Stimulated activated CD8-positive, alpha-beta memory T cell treated with anti-CD3 and anti-CD28 coated beads, Interleukin-2, amount 100 ng/mL, for 48 hours (primary cell): ENCODE data around the gene TRPM1.
"Not testable (repeated sequence)": the region's sequence is repeated elsewhere in the genome, so short reads cannot be mapped to it uniquely, and the experiment has no call there.

Experiments
- DNase-seq, 2 donors: peaks; one replicate each; pipeline ENCODE4 v3.0.0-alpha.2; 2020; ENCODE audit warnings: low read depth in 2 of 2

The TRPM1 gene

DNA sequence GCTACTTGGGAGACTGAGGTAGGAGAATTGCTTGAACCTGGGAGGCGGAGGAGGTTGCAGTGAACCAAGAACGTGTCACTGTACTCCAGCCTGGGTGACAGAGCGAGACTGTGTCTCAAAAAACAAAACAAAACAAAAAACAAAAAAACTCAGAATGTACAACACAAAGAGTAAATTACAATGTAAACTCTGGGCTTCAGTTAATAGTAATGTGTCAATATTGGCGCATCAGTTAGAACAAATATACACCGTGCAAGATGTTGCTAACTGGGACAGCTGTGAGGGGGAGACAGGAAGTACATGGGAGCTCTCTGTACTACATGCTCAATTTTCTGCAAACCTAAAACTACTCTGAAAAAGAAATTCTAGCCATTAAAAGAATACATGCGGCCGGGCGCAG, 23.5 kb upstream of the TRPM1 start:
- DNase-seq, result no peak

DNA sequence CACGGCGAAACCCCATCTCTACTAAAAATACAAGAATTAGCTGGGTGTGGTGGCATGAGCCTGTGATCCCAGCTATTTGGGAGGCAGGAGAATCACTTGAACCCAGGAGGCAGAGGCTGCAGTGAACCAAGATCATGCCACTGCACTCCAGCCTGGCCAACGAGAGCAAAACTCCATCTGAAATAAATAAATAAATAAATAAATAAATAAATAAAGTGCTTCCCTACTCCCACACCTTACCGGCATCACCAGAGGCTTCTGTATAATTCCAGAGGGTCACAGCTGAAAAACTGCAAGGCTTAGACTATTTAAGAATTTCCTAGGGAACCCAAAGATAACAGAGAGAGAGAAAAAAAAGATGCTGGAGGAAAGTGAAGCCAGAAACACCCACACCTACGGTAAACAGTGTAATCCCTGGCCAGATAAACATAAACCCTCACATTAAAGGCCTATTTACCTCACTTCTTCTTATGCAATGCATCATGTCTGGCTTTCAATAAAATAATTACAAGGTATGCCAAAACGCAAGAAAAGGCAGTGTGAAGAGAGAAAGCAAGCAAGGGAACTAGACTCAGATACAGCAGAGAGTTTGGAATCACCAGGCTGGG, 15.0 kb upstream of the TRPM1 start:
- DNase-seq, result no peak

DNA sequence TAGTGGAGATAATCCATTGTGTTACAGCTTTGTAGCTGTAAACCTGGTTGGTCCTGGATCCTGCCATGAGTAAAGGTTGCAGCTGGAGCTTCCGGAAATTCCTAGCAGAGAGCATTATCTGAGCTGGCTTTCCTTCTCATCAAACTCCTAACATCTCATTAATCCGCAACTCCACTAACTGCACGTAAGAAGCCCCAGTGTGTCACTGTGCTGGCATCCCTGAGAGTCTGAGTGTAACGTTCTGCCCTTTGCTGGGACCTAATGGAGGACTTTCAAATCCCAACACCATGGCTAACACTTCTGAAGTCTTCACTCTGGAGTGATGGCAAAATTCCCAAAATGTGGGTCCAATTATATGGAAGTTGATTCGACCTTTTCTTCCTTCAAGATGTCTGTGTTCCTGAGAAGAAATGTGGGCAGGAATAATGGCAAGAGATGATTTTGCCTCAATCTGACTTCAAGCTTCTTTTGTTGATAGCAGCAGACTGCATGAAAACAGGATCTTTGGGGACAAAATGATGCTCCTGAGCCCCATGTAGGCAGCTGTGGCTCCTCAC, 9.6 kb upstream of the TRPM1 start:
- DNase-seq, result no peak

DNA sequence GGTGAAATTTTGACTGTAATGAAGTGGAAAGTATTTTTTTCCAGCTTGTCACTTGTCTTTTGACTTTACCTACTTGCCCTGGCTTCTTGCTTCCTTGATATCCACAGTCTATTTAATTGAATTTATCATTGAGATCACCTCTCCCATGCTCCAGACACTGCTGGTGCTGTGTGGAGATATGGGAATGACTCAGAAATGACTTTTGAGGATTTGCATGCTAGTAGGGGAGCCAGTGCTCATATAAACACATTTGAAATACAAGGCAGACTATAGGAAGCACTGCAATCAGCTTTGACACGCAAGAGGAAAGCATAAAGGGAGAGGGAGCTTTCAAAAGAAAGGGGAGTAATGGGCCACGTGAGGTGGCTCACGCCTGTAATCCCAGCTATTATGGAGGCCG, 7.3 kb upstream of the TRPM1 start:
- no peak for DNase-seq

DNA sequence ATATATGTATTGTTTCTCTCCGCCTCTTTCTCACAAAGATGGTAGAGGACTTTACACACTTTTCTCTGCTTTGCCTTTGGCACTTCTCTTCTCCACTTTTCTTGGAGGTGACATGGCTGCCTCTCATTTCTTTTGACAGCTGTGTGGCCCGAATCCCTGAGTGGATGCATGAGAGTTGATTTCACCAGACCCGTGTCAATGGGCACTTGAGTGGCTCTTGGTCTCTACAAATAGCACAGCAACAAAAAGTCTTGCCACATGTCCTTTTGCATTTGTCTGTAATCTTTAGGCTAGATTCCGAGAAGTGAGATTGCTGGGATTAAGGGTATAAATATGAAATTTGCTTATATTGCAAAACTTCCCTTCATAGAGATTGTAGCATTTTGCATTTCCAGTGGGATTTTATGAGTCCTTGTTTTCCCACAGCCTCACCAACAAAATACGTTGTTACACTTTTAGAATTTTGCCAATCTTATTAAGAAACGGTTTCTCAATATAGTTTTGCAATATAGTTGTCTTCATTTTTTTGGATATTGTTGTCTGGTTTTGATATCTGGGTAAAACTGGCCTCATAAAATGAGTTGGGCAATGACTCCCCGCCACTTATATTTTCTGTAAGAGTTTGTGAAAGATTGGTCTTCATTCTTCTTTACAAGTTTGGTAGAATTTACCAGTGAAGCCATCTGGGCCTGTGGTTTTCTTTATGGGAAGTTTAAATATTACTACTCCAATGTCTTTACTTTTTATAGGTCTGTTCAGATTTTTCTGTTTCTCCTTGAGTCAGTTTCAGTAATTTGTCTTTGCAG, 5.2 kb upstream of the TRPM1 start:
- no peak for DNase-seq

DNA sequence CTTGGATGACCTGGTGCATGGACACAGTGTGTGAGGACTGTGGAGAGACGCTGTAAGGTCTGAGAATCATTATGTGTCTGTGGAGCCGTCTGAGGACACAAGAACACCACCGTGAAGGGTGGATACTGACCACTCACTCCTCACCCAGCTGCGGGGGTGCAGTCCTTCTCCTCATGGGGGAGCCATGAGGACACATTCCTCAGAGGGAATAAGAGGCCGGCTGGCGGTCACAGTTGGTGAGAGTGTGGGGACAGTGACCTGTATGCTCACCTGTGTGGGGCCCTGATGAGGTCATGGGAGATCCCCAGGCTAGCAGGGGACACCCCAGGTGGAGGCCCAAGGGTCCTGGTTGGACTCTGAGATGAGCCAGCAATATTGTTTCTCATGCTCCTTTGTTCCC, 2.5 kb upstream of the TRPM1 start:
- DNase-seq, result no peak

DNA sequence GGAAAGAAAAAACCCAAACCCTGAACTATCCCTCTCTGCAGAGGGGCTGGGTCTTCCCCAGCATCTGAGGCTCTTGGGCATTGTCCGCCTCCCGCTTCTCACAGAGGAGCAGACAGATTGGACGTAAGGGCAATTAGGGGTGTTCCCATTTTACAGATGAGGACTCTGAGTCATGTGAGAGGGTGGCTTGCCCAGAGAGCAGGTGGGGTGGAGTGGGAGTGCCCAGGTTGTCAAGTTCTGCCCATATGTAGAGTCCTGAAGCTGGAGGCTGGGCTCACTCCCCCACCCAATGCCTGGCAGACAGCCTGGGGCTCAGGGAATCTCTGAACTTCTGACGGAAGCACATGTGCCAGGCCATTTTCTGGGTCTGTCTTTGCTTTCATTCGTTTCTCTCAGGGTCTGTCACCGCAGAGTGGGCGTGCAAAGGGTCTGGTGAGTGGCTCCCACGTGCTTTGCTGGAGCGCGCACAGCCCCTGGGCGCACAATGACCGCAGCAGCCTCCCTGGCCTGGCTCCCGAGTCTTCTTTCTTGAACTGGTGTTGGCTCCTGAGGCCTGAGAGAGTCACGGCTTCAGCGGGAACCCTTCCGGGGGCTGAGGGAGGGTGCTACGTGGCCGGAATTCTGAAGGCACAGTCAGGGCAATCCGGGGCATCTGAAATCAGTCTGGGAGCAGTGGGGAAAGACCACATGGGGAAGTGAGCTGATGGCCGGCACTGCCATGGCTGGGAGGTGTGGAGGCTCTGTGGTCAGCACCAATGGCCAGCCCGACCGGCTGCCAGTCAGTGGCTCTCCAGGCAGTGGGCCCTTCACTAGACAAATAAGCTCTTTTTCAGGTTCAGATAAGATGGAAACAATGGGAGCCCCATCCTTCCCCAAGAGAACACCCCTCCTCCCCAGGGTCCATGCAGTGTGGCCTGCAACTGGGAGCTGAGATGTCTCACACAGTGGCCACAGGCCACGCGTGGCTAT, 1.1 kb upstream of the TRPM1 start:
- no peak for DNase-seq

DNA sequence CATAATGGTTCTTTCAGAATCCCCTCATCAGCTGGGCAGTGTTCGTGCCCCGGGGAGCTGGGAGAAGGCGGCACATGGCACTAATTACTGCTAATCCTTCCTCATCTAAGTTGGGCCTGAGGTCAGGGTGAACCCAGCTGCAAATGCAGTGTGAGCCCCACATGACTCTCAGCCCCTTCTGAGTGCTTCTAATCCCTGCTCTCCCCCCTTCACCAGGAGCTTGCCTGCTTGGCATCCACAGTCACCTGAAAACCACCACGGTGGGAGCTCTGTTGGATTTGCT, 455 bp upstream of the TRPM1 start:
- no peak for DNase-seq

DNA sequence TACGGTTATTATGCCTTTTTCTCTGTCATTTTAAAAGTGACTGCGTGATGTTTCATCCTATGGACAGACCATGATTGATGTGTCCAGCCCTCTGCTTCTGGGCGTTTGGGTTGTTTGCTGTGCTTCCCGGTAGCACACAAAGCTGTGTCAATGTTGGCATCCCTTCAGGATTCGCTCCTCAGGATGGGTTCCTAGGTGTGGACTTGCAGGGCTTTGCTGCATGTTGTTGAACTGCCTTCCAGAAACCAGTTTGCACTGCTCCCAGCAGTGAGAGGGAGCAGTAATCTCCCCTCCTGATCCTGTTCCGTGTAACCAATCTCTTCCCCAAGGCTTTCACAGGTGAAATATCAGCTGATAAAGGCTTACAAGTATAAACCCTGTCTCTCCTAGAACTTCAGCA, 787 bp downstream of the TRPM1 start:
- DNase-seq, result no peak

DNA sequence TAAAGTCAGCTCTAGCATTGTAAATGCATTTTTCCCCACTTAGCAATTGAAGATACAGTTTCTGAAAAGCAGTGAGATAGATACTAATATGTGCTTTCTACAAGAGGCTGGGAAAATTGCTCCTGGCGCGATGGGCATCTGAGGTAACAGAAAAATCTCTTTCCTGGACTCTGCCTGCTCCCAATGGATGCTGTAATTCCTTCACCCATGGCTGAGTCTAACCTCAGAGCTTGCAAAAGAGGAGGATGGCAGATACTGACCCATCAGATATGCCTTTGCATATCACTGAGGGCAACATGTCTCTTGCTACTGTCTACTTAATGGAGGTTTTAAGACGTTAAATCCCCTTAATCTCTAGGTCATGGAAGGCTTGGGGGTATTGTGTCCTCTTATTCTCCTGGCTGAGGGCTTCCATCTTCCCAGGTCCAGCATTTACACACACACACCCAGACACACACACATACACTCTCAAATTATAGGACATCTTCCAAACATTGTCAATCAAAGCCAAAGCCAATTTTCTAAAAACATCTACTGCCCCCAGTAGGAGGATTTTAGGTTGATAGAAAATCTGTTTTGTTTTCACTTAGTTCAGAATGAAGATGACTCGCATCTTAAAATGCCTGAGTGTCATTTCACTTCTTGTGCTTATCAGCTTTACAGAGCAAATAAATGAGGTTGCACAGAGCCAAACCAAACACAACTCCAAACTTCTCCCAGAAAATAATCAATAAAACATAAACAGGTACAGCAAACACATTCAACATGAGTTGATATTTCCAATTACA, 2.4 kb downstream of the TRPM1 start:
- DNase-seq, result no peak

DNA sequence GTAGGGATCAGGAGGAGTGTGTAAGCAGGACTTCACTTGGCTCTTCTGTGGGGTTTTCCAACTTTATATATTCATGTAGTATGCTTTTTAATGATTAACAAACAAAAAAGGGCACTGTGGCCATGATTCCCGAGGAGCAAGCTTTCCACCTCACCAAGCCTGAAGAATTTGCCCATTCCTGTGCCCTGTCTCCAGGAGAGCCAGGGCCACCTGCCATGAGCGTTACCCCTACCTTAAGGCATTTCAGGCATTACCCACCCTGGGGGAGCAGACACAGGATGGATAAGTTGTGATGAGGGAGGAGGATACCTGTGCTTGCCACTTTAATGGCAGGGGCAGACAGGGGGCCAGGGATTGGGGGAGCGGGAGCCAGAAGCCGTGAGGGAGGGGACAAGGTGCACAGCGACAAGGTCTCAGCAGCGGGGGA, 3.0 kb downstream of the TRPM1 start:
- no peak for DNase-seq

DNA sequence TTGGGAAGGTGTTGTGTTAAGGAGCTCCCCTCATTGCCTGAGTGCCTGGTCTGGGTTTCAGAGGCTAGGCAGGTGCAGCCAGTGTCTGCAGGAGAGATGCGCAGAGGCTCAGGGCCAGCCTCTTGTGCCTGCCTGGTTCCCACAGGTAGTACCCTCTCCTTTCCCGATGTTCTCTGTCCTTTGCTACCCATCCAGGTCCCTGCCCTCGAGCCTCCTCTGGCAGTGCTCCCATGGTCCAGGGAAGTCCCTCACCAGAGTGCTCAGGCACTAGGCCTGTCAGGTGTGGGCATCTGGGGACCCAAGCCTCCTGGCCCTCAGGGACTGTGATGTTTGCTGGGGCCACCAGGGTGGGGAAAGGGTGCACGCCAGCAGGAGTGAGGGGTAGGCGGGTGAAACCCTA, 5.0 kb downstream of the TRPM1 start:
- DNase-seq, result no peak

DNA sequence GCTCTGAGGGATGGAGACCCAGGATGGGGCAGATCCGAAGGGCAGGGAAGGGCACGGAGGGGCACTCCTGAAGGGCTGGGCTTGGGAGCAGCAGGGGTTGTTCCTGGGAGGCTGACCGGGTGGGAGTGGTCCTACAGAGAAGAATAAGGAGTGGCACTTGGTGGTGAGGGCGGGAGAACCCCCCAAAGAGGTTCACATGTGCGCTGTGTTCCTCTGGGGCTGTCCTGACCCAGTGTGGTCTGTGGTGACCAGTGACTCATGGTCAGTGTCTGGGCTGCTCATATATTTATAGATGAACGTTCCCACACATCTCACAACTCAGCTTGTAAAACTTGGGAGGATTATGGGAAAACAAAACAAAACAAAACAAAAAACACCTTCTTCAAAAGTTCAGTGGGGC, 10.0 kb downstream of the TRPM1 start:
- DNase-seq, result no peak

DNA sequence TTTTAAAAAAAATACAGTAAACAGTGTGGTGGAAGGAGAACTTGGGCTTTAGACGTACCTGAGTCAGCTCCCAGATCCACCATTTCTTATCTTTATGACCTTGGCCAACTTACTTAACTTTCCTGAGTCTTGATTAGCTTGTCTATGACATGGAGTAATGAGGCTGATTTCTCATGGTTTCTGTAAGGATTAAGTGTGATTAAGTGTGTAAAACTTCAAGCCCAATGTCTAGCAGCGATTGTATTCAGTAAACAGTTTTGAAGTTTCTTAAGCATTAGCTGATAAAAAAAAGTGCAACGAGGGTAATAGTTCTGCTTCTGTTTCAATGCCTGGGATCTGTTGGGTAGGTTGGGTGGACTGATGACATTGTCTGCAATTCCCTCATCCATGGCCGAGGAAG, 10.8 kb downstream of the TRPM1 start:
- DNase-seq, result no peak

DNA sequence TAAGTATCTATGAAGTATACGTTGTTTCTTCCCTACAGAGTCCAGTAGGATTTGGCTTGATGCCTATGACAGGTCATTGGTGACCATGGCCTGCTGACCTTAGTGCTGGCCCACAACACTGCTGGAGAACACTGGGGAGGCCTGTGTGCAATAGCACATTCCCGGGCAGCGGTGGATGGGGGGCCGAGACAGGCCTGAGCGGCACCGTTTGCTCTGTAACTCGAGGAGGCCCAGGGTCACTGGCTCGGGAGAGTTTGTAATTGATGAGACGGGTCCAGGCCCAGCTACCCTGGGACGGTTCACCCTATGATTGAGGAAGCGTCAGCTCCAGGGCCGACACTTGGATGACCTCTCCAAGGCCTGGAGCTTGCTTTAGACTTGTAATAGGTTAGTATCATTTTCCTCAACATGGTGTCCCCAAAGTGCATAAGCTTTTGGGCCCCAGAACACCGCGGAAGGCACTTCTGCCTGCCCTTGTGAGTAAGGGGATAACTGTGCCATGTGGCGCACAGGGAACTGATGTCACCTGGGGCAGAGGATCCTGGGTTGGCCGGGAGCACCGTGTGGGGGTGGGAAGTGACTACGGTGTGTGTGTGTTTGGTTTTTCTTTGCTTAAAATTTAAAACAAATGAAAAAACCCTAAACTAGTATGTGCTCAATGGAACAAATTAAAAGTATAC, 12.0 kb downstream of the TRPM1 start:
- no peak for DNase-seq

DNA sequence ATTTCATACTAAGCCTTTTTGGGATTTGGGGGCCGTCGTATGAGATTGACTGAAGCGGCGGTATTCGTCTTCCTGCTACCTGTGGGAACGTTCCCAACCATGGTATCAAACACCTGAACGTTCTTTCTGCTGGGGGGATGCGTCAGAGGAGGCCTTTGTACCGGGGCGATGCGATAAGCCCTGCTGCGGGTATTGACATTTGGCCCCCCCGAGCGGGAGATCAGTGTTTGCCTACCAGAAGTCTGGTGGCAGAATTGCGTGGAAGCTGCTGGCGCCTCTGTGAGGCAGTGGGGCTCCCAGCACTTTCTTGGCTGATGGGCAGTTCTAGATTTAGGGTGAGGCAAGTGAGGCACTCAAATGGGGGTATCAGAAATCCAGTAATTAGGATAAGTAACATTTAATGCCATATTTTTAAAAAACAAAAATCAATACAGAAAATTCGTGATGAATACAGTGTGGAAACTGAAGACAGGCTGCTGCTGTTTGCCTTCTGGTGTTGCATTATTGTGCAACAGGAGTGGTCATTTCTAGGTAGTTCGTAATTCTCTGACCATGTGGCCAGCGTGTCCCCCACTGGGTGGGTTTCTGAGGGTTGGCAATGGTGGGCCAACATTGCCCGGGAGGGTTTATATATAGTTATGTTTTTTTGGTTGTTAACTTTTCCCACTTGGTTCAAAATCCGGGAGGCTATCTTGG, 12.7 kb downstream of the TRPM1 start:
- DNase-seq, result no peak

DNA sequence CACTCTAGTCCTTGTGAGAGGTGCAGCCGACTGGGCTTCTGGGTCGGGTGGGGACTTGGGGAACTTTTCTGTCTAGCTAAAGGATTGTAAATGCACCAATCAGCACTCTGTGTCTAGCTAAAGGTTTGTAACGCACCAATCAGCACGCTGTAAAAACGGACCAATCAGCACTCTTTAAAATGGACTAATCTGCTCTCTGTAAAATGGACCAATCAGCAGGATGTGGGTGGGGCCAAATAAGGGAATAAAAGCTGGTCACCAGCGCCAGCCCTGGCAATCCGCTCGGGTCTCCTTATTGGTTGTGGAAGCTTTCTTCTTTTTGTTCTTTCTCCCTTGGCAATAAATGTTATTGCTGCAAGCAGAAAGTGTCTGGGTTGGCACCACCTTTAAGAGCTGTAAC, 13.5 kb downstream of the TRPM1 start:
- not testable (repeated sequence) for DNase-seq

DNA sequence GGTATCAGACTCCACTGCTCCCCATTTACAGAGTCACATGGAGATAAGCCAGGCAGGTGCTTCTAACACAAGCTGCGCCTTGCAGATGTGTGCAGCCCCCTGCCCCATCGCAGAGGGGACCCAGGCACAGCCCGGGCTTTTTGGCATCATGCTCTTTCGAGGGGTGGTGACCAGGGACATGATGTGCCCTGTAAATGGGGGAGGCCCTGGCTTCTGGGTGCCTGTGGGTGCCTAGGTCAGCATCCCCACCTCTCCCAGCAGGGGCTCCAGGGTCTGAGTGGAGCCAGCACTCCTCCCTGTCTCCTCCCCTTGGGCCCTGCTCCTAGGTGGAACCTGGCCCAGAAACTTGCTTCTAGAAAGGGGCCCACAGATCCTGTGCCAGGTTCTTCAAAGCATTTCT, 15.2 kb downstream of the TRPM1 start:
- DNase-seq, result no peak

DNA sequence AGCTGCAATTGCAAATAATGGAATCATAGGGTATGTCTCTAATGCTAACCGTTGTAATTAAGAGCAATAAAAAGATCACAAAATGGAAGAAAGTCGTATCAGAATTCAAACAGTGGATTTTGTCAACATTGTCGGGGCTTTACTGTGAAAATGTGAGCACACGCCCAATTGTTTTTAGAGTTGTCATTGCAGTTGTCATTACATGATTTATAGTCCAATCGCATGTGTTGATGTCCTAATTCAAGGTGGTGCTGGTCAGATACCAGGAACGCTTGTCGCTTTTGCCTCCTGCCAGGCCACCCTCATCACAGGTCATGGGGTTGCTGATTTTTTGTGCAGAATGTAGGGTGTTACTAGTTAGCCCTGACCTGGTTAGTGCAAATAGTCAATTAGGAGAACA, 16.2 kb downstream of the TRPM1 start:
- DNase-seq, result no peak

DNA sequence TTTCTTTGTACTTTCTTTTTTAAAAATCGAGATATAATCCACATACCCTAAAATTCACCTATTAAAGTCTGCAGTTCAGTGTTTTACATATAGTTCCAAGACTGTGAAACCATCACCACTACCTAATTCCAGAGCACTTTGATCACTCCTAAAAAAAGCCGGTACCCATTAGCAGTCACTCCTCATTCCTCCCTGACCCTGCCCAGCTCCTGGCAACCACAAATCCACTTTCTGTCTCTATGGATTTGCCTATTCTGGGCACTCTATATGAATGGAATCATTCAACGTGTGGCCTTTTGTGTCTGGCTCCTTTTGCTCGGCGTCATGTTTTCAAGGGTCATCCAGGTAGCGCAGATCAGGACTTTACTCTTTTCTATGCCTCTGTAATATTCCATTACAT, 17.3 kb downstream of the TRPM1 start:
- DNase-seq, result no peak
